Prostate gland (tissue), 2 donors: ENCODE data around the gene PPP2R5D.

Source experiments
- POLR2A ChIP-seq: fragments of 450-650 bp; IDR thresholded peaks from one replicate; pipeline ENCODE4 v1.6.1; 2016; ENCODE audit warnings: antibody characterized with exemption, mild to moderate bottlenecking
- POLR2AphosphoS5 ChIP-seq: sonication (generic); formaldehyde crosslinking; IDR thresholded peaks from one replicate; pipeline ENCODE4 v1.6.1; 2017; ENCODE audit warnings: antibody characterized with exemption
- TF ChIP-seq, protein P1 (sequence below), 4 experiments: fragments of 200-600 bp in 2 of 4; fragments of 450-650 bp in 2 of 4; sonication (generic) in 2 of 4; IDR thresholded peaks; 1 replicate in 3 of 4; 2 replicates in 1 of 4; pipeline ENCODE4 v1.5.1; 2016 to 2019; ENCODE audit warnings: antibody characterized with exemption in 4 of 4, mild to moderate bottlenecking in 2 of 4, moderate library complexity in 2 of 4

GRCh38 chr6:43037197-43037596, 52.8 kb downstream of the PPP2R5D start:
- TF ChIP-seq, protein P1, sequence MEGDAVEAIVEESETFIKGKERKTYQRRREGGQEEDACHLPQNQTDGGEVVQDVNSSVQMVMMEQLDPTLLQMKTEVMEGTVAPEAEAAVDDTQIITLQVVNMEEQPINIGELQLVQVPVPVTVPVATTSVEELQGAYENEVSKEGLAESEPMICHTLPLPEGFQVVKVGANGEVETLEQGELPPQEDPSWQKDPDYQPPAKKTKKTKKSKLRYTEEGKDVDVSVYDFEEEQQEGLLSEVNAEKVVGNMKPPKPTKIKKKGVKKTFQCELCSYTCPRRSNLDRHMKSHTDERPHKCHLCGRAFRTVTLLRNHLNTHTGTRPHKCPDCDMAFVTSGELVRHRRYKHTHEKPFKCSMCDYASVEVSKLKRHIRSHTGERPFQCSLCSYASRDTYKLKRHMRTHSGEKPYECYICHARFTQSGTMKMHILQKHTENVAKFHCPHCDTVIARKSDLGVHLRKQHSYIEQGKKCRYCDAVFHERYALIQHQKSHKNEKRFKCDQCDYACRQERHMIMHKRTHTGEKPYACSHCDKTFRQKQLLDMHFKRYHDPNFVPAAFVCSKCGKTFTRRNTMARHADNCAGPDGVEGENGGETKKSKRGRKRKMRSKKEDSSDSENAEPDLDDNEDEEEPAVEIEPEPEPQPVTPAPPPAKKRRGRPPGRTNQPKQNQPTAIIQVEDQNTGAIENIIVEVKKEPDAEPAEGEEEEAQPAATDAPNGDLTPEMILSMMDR (IDR thresholded peaks at IDR 0.05), result no peak
- TF ChIP-seq POLR2AphosphoS5 (no peak), POLR2A (no peak)
